Right ventricle myocardium superior (tissue), 1 donor: ENCODE data around the gene CRYZ. TPM values are rescaled to one million over a fixed set of nuclear protein-coding genes. Genes with fewer than 3 reads are reported as not detected.
"Not testable (repeated sequence)": the region's sequence is repeated elsewhere in the genome, so short reads cannot be mapped to it uniquely, and the experiment has no call there.

Experiments
- ATAC-seq: fragments of 200-7000 bp; cut with Tn5 transposase; one replicate; pipeline ENCODE4 v1.9.1; 2020; ENCODE audit warnings: mild to moderate bottlenecking; ENCODE audit not compliant: poor library complexity
- DNase-seq: peaks from one replicate; pipeline ENCODE4 v3.0.0-alpha.2; 2020
- intact Hi-C: fragments of 100-400 bp; cut with DNase I; formaldehyde crosslinking; loops from one replicate; pipeline ENCODE4 v1.11.2; 2022
- total RNA-seq: library from RNA; stranded (reverse); fragmentation: NEBNext Ultra II Directional; extraction: Animal tissue kit (Norgen Biotek cat#: 25700); gene quantifications from one replicate; pipeline ENCODE4 v1.2.1, GENCODE V29; 2021
- donor health status: DM: no; HTN: yes; CAD: no; lungs with severe emphysema.

The CRYZ gene
- total RNA-seq, 1 donor from 2014 or later = 37.5 TPM

GRCh38 chr1:74733604-74734484 is 994 bp upstream of the CRYZ start:
- intact Hi-C loops = no loop called here
- no peak for DNase-seq
- ATAC-seq = peak; percentile 78

- DNase-seq, intact Hi-C loops: not testable (repeated sequence)
Measured at GRCh38 chr1:74732071-74732946, 541 bp downstream of the CRYZ start.

GRCh38 chr1:74731399-74732052 is 1.3 kb downstream of the CRYZ start:
- no peak for ATAC-seq
- no peak for DNase-seq
- intact Hi-C loops = no loop called here

More at GRCh38 chr1:74732071-74732946, 541 bp downstream of the CRYZ start:
- ATAC-seq = peak; percentile 47

- DNase-seq (no peak), ATAC-seq (no peak)
- intact Hi-C loops = no loop called here
Measured at GRCh38 chr1:74729741-74730478, 2.9 kb downstream of the CRYZ start.

- DNase-seq (no peak), ATAC-seq (no peak)
- intact Hi-C loops = no loop called here
Measured at GRCh38 chr1:74728736-74729135, 4.1 kb downstream of the CRYZ start.

- DNase-seq (no peak), ATAC-seq (no peak)
- intact Hi-C loops = no loop called here
Measured at GRCh38 chr1:74726063-74726462, 6.8 kb downstream of the CRYZ start.

- ATAC-seq (no peak), DNase-seq (no peak)
- intact Hi-C loops = no loop called here
Measured at GRCh38 chr1:74717626-74718025, 15.2 kb downstream of the CRYZ start.

- no peak for DNase-seq
- no peak for ATAC-seq
- intact Hi-C loops = no loop called here
Measured at GRCh38 chr1:74716822-74717221, 16.0 kb downstream of the CRYZ start.

GRCh38 chr1:74715806-74716205 is 17.0 kb downstream of the CRYZ start:
- intact Hi-C loops = no loop called here
- no peak for DNase-seq
- no peak for ATAC-seq

- intact Hi-C loops = no loop called here
- DNase-seq = no peak
- no peak for ATAC-seq
Measured at GRCh38 chr1:74715236-74715502, 17.7 kb downstream of the CRYZ start.

- DNase-seq = no peak
- intact Hi-C loops = no loop called here
- ATAC-seq = no peak
Measured at GRCh38 chr1:74714429-74715235, 18.2 kb downstream of the CRYZ start.

GRCh38 chr1:74713849-74714248 is 19.0 kb downstream of the CRYZ start:
- intact Hi-C loops = no loop called here
- DNase-seq = no peak
- ATAC-seq = no peak

GRCh38 chr1:74712881-74713280 is 20.0 kb downstream of the CRYZ start:
- ATAC-seq (no peak), DNase-seq (no peak)
- intact Hi-C loops = no loop called here

- no peak for ATAC-seq
- no peak for DNase-seq
- intact Hi-C loops = no loop called here
Measured at GRCh38 chr1:74703386-74704182, 29.3 kb downstream of the CRYZ start.

- ATAC-seq (no peak), DNase-seq (no peak)
- intact Hi-C loops = no loop called here
Measured at GRCh38 chr1:74699331-74699730, 33.5 kb downstream of the CRYZ start.

- no peak for DNase-seq
- peak; percentile 71 for ATAC-seq
- intact Hi-C loops = no loop called here
Measured at GRCh38 chr1:74697832-74698231, 35.0 kb downstream of the CRYZ start.

GRCh38 chr1:74693473-74693872 is 39.4 kb downstream of the CRYZ start:
- ATAC-seq (no peak), DNase-seq (no peak)
- intact Hi-C loops = no loop called here
